PC-3 (cell line): Measurements from ENCODE around the gene COMMD10. TPM values are rescaled to one million over a fixed set of nuclear protein-coding genes. Genes with fewer than 3 reads are reported as not detected.

Source experiments
- ATAC-seq: fragments of 200-7000 bp; cut with Tn5 transposase; 2 replicates; pipeline ENCODE4 v1.9.1; 2020; ENCODE audit warnings: mild to moderate bottlenecking, moderate library complexity
- BruUV-seq: library from RNA; stranded (reverse); fragments of 400-500 nt; replicated peaks from 2 replicates; lab custom pipeline; 2021; lab: Mats Ljungman, UMichigan
- CTCF ChIA-PET: fragments of 300-600 bp; sonication (Branson Sonifier 250); formaldehyde crosslinking; loops from one replicate; lab custom pipeline; 2022; ENCODE audit warnings: antibody characterized with exemption; lab: Charles Lee
- POLR2A ChIA-PET: fragments of 300-600 bp; sonication (Branson Sonifier 250); formaldehyde crosslinking; loops from one replicate; lab custom pipeline; 2022; ENCODE audit warnings: antibody characterized with exemption; ENCODE audit not compliant: unreplicated experiment; lab: Charles Lee
- DNase-seq: peaks from one replicate; pipeline ENCODE4 v3.0.0-alpha.2; 2015
- H2AFZ ChIP-seq: fragments of 300-600 bp; sonication (generic); 2 replicates; pipeline ENCODE4 v1.6.0; 2016; ENCODE audit warnings: antibody characterized with exemption, low read length
- H3F3A ChIP-seq: fragments of 300-600 bp; sonication (generic); one replicate; pipeline ENCODE4 v1.6.0; 2017; ENCODE audit warnings: antibody characterized with exemption, low read length, control low read depth, mild to moderate bottlenecking; ENCODE audit not compliant: unreplicated experiment
- H3K27ac ChIP-seq: fragments of 300-600 bp; sonication (generic); 2 replicates; pipeline ENCODE4 v1.5.1; 2016; ENCODE audit warnings: mild to moderate bottlenecking, low read length
- H3K27me3 ChIP-seq: fragments of 300-600 bp; sonication (generic); 2 replicates; pipeline ENCODE4 v1.6.1; 2016; ENCODE audit warnings: low read length, mixed read lengths
- H3K36me3 ChIP-seq: fragments of 300-600 bp; sonication (generic); 2 replicates; pipeline ENCODE4 v1.6.1; 2016; ENCODE audit warnings: low read depth, mixed run types, low read length, mixed read lengths
- H3K4me1 ChIP-seq: fragments of 300-600 bp; sonication (generic); 2 replicates; pipeline ENCODE4 v1.5.1; 2016; ENCODE audit warnings: low read length; ENCODE audit not compliant: insufficient read depth
- H3K4me2 ChIP-seq: fragments of 300-600 bp; sonication (generic); 2 replicates; pipeline ENCODE4 v1.6.0; 2016; ENCODE audit warnings: low read length
- H3K4me3 ChIP-seq: fragments of 300-600 bp; sonication (generic); 2 replicates; pipeline ENCODE4 v1.5.1; 2016; ENCODE audit warnings: mild to moderate bottlenecking, low read length, mixed read lengths
- H3K79me2 ChIP-seq: fragments of 300-600 bp; sonication (generic); 2 replicates; pipeline ENCODE4 v1.6.1; 2017; ENCODE audit warnings: low read length, mixed read lengths
- H3K9ac ChIP-seq: fragments of 300-600 bp; sonication (generic); 2 replicates; pipeline ENCODE4 v1.6.0; 2016; ENCODE audit warnings: mild to moderate bottlenecking, low read length
- H3K9me2 ChIP-seq: fragments of 300-600 bp; sonication (generic); replicated peaks from 2 replicates; pipeline ENCODE4 v1.6.1; 2016; ENCODE audit warnings: mixed run types, low read length, mixed read lengths
- H3K9me3 ChIP-seq: fragments of 300-600 bp; sonication (generic); 2 replicates; pipeline ENCODE4 v1.6.1; 2016; ENCODE audit warnings: low read length, mixed read lengths
- H4K20me1 ChIP-seq: fragments of 300-600 bp; sonication (generic); 2 replicates; pipeline ENCODE4 v1.6.1; 2016; ENCODE audit warnings: low read length, mixed read lengths
- EZH2 ChIP-seq: fragments of 300-600 bp; sonication (generic); IDR thresholded peaks from one replicate; pipeline ENCODE4 v1.6.1; 2017; ENCODE audit warnings: antibody characterized with exemption, mild to moderate bottlenecking, low read length; ENCODE audit not compliant: unreplicated experiment
- EZH2phosphoT487 ChIP-seq: fragments of 300-600 bp; sonication (generic); IDR thresholded peaks from 2 replicates; pipeline ENCODE4 v1.6.1; 2018; ENCODE audit warnings: mild to moderate bottlenecking, antibody characterized with exemption, low read length, borderline replicate concordance
- intact Hi-C: fragments of 100-400 bp; cut with micrococcal nuclease; formaldehyde crosslinking; loops from 2 replicates; pipeline ENCODE4 v1.9.0; 2023
- total RNA-seq: library from RNA; depleted of rRNA; stranded (reverse); fragments of >200 nt; gene quantifications from 2 replicates; pipeline ENCODE4 v1.2.3, GENCODE V29; 2014
- TF ChIP-seq, protein P1 (sequence below): fragments of 300-600 bp; sonication (generic); conservative IDR thresholded peaks from 2 replicates; pipeline ENCODE4 v1.5.1; 2017; ENCODE audit warnings: antibody characterized with exemption, low read depth, mild to moderate bottlenecking, low read length

COMMD10 gene
- total RNA-seq, 1 experiment from 2014 or later = 17.7 TPM

GRCh38 chr5:116308391-116308790, 223.6 kb downstream of the COMMD10 start:
- H3K36me3 ChIP-seq = peaks cover 4% of the 10 kb centered on the region; the same call in 1 of the 2 replicates
- H3K27me3 ChIP-seq = no peaks in the 10 kb centered on the region
- 0 out of 2 replicates have a peak, but pooled peaks cover 6% of the 10 kb centered on the region for H3K9me3 ChIP-seq
- POLR2A ChIA-PET = no interaction called here
- no peaks in the 10 kb centered on the region for H4K20me1 ChIP-seq
- H3K4me3 ChIP-seq = no peak overlapping the region
- intact Hi-C loops = no loop called here
- CTCF ChIA-PET = no interaction called here
- H3F3A ChIP-seq = no peaks in the 10 kb centered on the region
- TF ChIP-seq EZH2phosphoT487 (no peak), EZH2 (no peak)
- TF ChIP-seq, protein P1, sequence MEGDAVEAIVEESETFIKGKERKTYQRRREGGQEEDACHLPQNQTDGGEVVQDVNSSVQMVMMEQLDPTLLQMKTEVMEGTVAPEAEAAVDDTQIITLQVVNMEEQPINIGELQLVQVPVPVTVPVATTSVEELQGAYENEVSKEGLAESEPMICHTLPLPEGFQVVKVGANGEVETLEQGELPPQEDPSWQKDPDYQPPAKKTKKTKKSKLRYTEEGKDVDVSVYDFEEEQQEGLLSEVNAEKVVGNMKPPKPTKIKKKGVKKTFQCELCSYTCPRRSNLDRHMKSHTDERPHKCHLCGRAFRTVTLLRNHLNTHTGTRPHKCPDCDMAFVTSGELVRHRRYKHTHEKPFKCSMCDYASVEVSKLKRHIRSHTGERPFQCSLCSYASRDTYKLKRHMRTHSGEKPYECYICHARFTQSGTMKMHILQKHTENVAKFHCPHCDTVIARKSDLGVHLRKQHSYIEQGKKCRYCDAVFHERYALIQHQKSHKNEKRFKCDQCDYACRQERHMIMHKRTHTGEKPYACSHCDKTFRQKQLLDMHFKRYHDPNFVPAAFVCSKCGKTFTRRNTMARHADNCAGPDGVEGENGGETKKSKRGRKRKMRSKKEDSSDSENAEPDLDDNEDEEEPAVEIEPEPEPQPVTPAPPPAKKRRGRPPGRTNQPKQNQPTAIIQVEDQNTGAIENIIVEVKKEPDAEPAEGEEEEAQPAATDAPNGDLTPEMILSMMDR = no peak
- no peaks in the 10 kb centered on the region for H3K4me1 ChIP-seq
- ATAC-seq = no peak
- H3K9me2 ChIP-seq = no peaks in the 10 kb centered on the region
- DNase-seq = no peak
- no TSS peak for BruUV-seq
- H2AFZ ChIP-seq = no peak overlapping the region
- H3K79me2 ChIP-seq = no peaks in the 10 kb centered on the region
- no peak overlapping the region for H3K4me2 ChIP-seq
- H3K9ac ChIP-seq = no peak overlapping the region
- H3K27ac ChIP-seq = no peak overlapping the region

- no peaks in the 10 kb centered on the region for H3K9me2 ChIP-seq
- no peak for TF ChIP-seq EZH2
- no peak for TF ChIP-seq EZH2phosphoT487
- TF ChIP-seq, protein P1 = no peak
- CTCF ChIA-PET = no interaction called here
- BruUV-seq = no TSS peak
- intact Hi-C loops = no loop called here
- H4K20me1 ChIP-seq = no peaks in the 10 kb centered on the region
- 0 out of 2 replicates have a peak, but pooled peaks cover under 1% of the 10 kb centered on the region for H3K9me3 ChIP-seq
- no peak overlapping the region for H3K9ac ChIP-seq
- POLR2A ChIA-PET = no interaction called here
- H3K27me3 ChIP-seq = no peaks in the 10 kb centered on the region
- peaks cover under 1% of the 10 kb centered on the region; the same call in 1 of the 2 replicates for H3K36me3 ChIP-seq
- H3F3A ChIP-seq = no peaks in the 10 kb centered on the region
- H2AFZ ChIP-seq = no peak overlapping the region
- no peak overlapping the region for H3K4me2 ChIP-seq
- H3K27ac ChIP-seq = no peak overlapping the region
- H3K4me3 ChIP-seq = no peak overlapping the region
- no peak for DNase-seq
- no peaks in the 10 kb centered on the region for H3K4me1 ChIP-seq
- H3K79me2 ChIP-seq = no peaks in the 10 kb centered on the region
- no peak for ATAC-seq
These were observed 228.5 kb downstream of the COMMD10 start for GRCh38 chr5:116313366-116313765.

DNA sequence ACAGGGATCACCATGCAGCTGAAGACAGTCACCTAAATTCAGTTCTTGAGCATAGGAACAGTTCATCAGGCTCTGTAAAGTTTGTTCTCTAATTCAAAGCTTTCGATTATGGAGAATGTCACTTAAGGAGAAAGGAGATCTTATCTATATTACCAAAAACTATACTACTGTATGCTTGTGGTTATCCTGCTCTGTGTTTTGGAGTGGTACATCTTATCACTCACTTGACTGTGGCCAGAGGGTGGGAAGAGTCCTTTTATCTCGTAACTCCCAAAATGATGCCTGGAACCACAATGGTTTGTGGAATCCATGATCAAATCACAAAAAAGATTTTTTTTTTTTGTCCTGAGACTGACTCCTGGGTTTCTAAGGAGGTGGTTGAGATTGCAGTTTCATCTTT, 230.7 kb downstream of the COMMD10 start:
- Histone ChIP-seq H3K9me2 (no peaks in the 10 kb centered on the region), H3K27me3 (no peaks in the 10 kb centered on the region), H3K36me3 (no peaks in the 10 kb centered on the region), H3F3A (no peaks in the 10 kb centered on the region), H3K9ac (no peak overlapping the region), H3K4me3 (no peak overlapping the region), H3K9me3 (no peaks in the 10 kb centered on the region), H3K79me2 (no peaks in the 10 kb centered on the region), H4K20me1 (no peaks in the 10 kb centered on the region), H3K4me1 (no peaks in the 10 kb centered on the region), H3K4me2 (no peak overlapping the region), H2AFZ (no peak overlapping the region), H3K27ac (no peak overlapping the region)
- no peak for DNase-seq
- ChIA-PET CTCF (no interaction called here), POLR2A (no interaction called here)
- intact Hi-C loops = no loop called here
- TF ChIP-seq, protein P1 = no peak
- no peak for TF ChIP-seq EZH2
- TF ChIP-seq EZH2phosphoT487 = no peak
- no TSS peak for BruUV-seq
- no peak for ATAC-seq
